Fibroblast of lung (primary cell): ENCODE data around the gene RNF43.

Source experiments
- CTCF ChIP-seq, 2 donors: IDR thresholded peaks in 1 of 2; conservative IDR thresholded peaks in 1 of 2; 1 replicate in 1 of 2; 2 replicates in 1 of 2; pipeline ENCODE4 v1.5.1; 2011 to 2012; ENCODE audit warnings: low read length in 2 of 2, control low read depth in 1 of 2, inconsistent platforms in 1 of 2, low read depth in 1 of 2, mild to moderate bottlenecking in 1 of 2
- EZH2 ChIP-seq: IDR thresholded peaks from 2 replicates; pipeline ENCODE4 v1.5.1; 2012; ENCODE audit warnings: low read length, control low read depth, mild to moderate bottlenecking; ENCODE audit errors: missing control alignments

- TF ChIP-seq EZH2 (no peak), CTCF (conservative IDR thresholded peaks at IDR 0.05 in 1 of 2, IDR thresholded peaks at IDR 0.05 in 1 of 2; ENCODE audit: low read depth in 1 of 2, low read length in 2 of 2) (no peak)
Measured at GRCh38 chr17:58402679-58403078, 14.7 kb downstream of the RNF43 start.
